Measurements from ENCODE around the gene ATXN7. TPM values are rescaled to one million over a fixed set of nuclear protein-coding genes. Genes with fewer than 3 reads are reported as not detected.

ATXN7 gene
- total and polyA plus RNA-seq, 10 of the 15 experiments (the other 5 are each of a cell fraction or from before 2014, with no cell fraction given) = 0.83 to 24.6 (median 8.5) TPM

DNA sequence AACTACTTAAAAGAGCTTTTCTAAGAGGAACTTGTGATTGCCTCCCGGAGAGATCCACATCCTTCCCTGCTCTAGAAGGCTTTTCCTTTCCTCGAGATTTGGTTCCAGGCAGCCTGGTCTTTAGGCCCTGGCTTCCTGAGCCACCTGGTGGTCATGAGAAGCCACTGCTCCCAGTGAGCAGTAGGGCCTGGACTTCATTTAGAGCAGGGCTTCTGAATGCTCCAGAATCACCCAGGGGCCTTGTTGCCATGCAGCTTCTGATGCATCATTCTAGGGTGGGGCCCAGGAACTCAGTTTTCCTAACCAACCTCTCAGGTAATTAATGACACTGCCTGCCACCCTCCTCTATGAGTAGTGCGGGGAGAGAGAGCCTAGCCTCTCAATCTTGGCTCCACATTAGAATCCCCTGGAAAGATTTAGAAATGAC, 130.0 kb downstream of the ATXN7 start (continued):
- no peak for TF ChIP-seq MLLT1 (IDR thresholded peaks at IDR 0.05)
- TF ChIP-seq RBBP5 (conservative IDR thresholded peaks at IDR 0.05) = no peak
- no peak for TF ChIP-seq CUX1 (IDR thresholded peaks at IDR 0.05; ENCODE audit: insufficient replicate concordance, low read depth, low read length)
- TF ChIP-seq ZBTB33 (IDR thresholded peaks at IDR 0.05) = no peak
- TF ChIP-seq CTCF (IDR thresholded peaks at IDR 0.05 in 2 of 3, conservative IDR thresholded peaks at IDR 0.05 in 1 of 3; ENCODE audit: control insufficient read depth in 2 of 3, extremely low read depth in 1 of 3, insufficient read depth in 1 of 3, low read depth in 3 of 3, low read length in 3 of 3) = peak; percentile 87 to 89 (median 89)
- no peak for TF ChIP-seq KDM1A (IDR thresholded peaks at IDR 0.05; ENCODE audit: borderline replicate concordance)
- TF ChIP-seq CREB1 (IDR thresholded peaks at IDR 0.05; ENCODE audit: low read depth) = no peak
- TF ChIP-seq ETV6 (conservative IDR thresholded peaks at IDR 0.05 in 1 of 2, IDR thresholded peaks at IDR 0.05 in 1 of 2; ENCODE audit: borderline replicate concordance in 1 of 2, low read depth in 1 of 2) = peak in 1 of 2 experiments; percentile 21; a peak in 1 of 4 replicates
- no peak for TF ChIP-seq KAT2A (conservative IDR thresholded peaks at IDR 0.05; ENCODE audit: control insufficient read depth, low read depth, low read length)
- no peak for TF ChIP-seq ATF2 (IDR thresholded peaks at IDR 0.05; ENCODE audit: low read length)
- TF ChIP-seq SREBF1 (IDR thresholded peaks at IDR 0.05; ENCODE audit: low read length) = no peak
- no peak for TF ChIP-seq ESRRA (IDR thresholded peaks at IDR 0.05; ENCODE audit: low read length)
- TF ChIP-seq, protein P1, sequence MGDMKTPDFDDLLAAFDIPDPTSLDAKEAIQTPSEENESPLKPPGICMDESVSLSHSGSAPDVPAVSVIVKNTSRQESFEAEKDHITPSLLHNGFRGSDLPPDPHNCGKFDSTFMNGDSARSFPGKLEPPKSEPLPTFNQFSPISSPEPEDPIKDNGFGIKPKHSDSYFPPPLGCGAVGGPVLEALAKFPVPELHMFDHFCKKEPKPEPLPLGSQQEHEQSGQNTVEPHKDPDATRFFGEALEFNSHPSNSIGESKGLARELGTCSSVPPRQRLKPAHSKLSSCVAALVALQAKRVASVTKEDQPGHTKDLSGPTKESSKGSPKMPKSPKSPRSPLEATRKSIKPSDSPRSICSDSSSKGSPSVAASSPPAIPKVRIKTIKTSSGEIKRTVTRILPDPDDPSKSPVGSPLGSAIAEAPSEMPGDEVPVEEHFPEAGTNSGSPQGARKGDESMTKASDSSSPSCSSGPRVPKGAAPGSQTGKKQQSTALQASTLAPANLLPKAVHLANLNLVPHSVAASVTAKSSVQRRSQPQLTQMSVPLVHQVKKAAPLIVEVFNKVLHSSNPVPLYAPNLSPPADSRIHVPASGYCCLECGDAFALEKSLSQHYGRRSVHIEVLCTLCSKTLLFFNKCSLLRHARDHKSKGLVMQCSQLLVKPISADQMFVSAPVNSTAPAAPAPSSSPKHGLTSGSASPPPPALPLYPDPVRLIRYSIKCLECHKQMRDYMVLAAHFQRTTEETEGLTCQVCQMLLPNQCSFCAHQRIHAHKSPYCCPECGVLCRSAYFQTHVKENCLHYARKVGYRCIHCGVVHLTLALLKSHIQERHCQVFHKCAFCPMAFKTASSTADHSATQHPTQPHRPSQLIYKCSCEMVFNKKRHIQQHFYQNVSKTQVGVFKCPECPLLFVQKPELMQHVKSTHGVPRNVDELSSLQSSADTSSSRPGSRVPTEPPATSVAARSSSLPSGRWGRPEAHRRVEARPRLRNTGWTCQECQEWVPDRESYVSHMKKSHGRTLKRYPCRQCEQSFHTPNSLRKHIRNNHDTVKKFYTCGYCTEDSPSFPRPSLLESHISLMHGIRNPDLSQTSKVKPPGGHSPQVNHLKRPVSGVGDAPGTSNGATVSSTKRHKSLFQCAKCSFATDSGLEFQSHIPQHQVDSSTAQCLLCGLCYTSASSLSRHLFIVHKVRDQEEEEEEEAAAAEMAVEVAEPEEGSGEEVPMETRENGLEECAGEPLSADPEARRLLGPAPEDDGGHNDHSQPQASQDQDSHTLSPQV (IDR thresholded peaks at IDR 0.05) = no peak

Measured in GM12878 (cell line).